HL-60/S4 treated with phorbol 12-myristate 13-acetate at 8.2 ng/mL for 4 days and 3 days (cell line): ENCODE measurements around the gene VAT1L.
"Not testable (repeated sequence)": the region's sequence is repeated elsewhere in the genome, so short reads cannot be mapped to it uniquely, and the experiment has no call there.

ENCODE experiments used
- in situ Hi-C: fragments of 300-500 bp; cut with MboI; formaldehyde crosslinking; loops from 2 replicates; pipeline ENCODE4 v1.15.0; 2022; ENCODE audit warnings: low sequenced_read_pairs

The VAT1L gene

GRCh38 chr16:77986011-77986740, 197.8 kb downstream of the VAT1L start:
- in situ Hi-C loops: no loop called here

GRCh38 chr16:77987810-77988209, 199.4 kb downstream of the VAT1L start:
- in situ Hi-C loops: no loop called here

GRCh38 chr16:77989846-77990245, 201.5 kb downstream of the VAT1L start:
- in situ Hi-C loops: no loop called here

GRCh38 chr16:77991701-77992100, 203.3 kb downstream of the VAT1L start:
- in situ Hi-C loops: no loop called here

GRCh38 chr16:77992381-77992780, 204.0 kb downstream of the VAT1L start:
- in situ Hi-C loops: not testable (repeated sequence)

GRCh38 chr16:77993111-77993985, 205.0 kb downstream of the VAT1L start:
- in situ Hi-C loops: no loop called here

GRCh38 chr16:77995843-77996455, 207.6 kb downstream of the VAT1L start:
- in situ Hi-C loops: no loop called here

GRCh38 chr16:77998350-77999023, 210.1 kb downstream of the VAT1L start:
- in situ Hi-C loops: no loop called here

GRCh38 chr16:78001451-78002025, 213.2 kb downstream of the VAT1L start:
- in situ Hi-C loops: no loop called here

GRCh38 chr16:78002915-78003538, 214.7 kb downstream of the VAT1L start:
- in situ Hi-C loops: no loop called here

- in situ Hi-C loops: no loop called here
Measured at GRCh38 chr16:78004517-78004916, 216.2 kb downstream of the VAT1L start.

GRCh38 chr16:78005881-78006280, 217.5 kb downstream of the VAT1L start:
- in situ Hi-C loops: no loop called here

GRCh38 chr16:78007121-78007520, 218.8 kb downstream of the VAT1L start:
- in situ Hi-C loops: no loop called here

- in situ Hi-C loops: no loop called here
Measured at GRCh38 chr16:78022347-78023060, 234.1 kb downstream of the VAT1L start, which contains the start of gene CLEC3A. CLEC3A (plus strand) TSS chr16:78022548; CDS start chr16:78022627, 79 bp downstream.

- in situ Hi-C loops: no loop called here
Measured at GRCh38 chr16:78024159-78024558, 235.8 kb downstream of the VAT1L start.

GRCh38 chr16:78025631-78026030, 237.3 kb downstream of the VAT1L start:
- in situ Hi-C loops: no loop called here

- in situ Hi-C loops: no loop called here
Measured at GRCh38 chr16:78028018-78028417, 239.7 kb downstream of the VAT1L start.
